Epithelial cell of umbilical artery (primary cell): Measurements from ENCODE around the gene VWA1. TPM values are rescaled to one million over a fixed set of nuclear protein-coding genes. Genes with fewer than 3 reads are reported as not detected.

Source experiments
- total RNA-seq: library from RNA; depleted of rRNA; stranded (reverse); fragments of >200 nt; gene quantifications from 2 replicates; pipeline ENCODE4 v1.2.3, GENCODE V29; 2014

Gene VWA1
- 0.91 and 1.6 TPM in 2 replicates for total RNA-seq

GRCh38 chr1:1435106-1435903 is at the start of gene VWA1:
Gene VWA1 (plus strand): TSS chr1:1435690. CDS start chr1:1435749, 59 bp downstream.

GRCh38 chr1:1399187-1399871 is 36.2 kb upstream of the VWA1 start, which contains the start of gene CCNL2:
Gene CCNL2 (minus strand): TSS chr1:1399335. CDS start chr1:1399306, 29 bp downstream.

GRCh38 chr1:1406821-1407635 is 28.5 kb upstream of the VWA1 start, which contains the start of gene MRPL20:
Gene MRPL20 (minus strand): TSS chr1:1407293. CDS start chr1:1407217, 76 bp downstream.

GRCh38 chr1:1421147-1421906 is 14.2 kb upstream of the VWA1 start, which contains the start of gene ANKRD65:
Gene ANKRD65 (minus strand): TSS chr1:1421276. CDS start chr1:1421005, 271 bp downstream.

GRCh38 chr1:1449099-1449739 is 13.7 kb downstream of the VWA1 start, which contains the start of gene ATAD3C:
Gene ATAD3C (plus strand): TSS chr1:1449689. CDS start chr1:1450684, 995 bp downstream.

GRCh38 chr1:1471389-1472052 is 36.0 kb downstream of the VWA1 start, which contains the start of gene ATAD3B:
Gene ATAD3B (plus strand): TSS chr1:1471765. CDS start chr1:1471885, 120 bp downstream.

Other genes with a start within 250 kb of the VWA1 start
- gene TNFRSF18, start 229.1 kb upstream of the VWA1 start, total RNA-seq: not detected in 2 replicates
- gene TNFRSF4, start 221.5 kb upstream of the VWA1 start, total RNA-seq: 0.61 and 0.65 TPM in 2 replicates
- gene SDF4, start 203.7 kb upstream of the VWA1 start, total RNA-seq: 78.0 and 108 TPM in 2 replicates
- gene B3GALT6, start 203.5 kb upstream of the VWA1 start, total RNA-seq: 20.8 and 35.1 TPM in 2 replicates
- gene C1QTNF12, start 189.0 kb upstream of the VWA1 start, total RNA-seq: 0.32 and 0.76 TPM in 2 replicates
- gene UBE2J2, start 161.8 kb upstream of the VWA1 start, total RNA-seq: 41.3 and 52.3 TPM in 2 replicates
- gene SCNN1D, start 155.3 kb upstream of the VWA1 start, total RNA-seq: 0.32 and 0.46 TPM in 2 replicates
- gene ACAP3, start 127.8 kb upstream of the VWA1 start, total RNA-seq: 13.1 and 23.1 TPM in 2 replicates
- gene PUSL1, start 127.1 kb upstream of the VWA1 start, total RNA-seq: 15.5 and 17.2 TPM in 2 replicates
- gene INTS11, start 111.0 kb upstream of the VWA1 start, total RNA-seq: 41.3 and 52.6 TPM in 2 replicates
- gene CPTP, start 110.9 kb upstream of the VWA1 start, total RNA-seq: 9.0 and 11.4 TPM in 2 replicates
- under 0.01 and 0.30 TPM in 2 replicates for gene TAS1R3, start 104.4 kb upstream of the VWA1 start, total RNA-seq
- gene DVL1, start 86.3 kb upstream of the VWA1 start, total RNA-seq: 39.2 and 48.4 TPM in 2 replicates
- 1.6 and 2.1 TPM in 2 replicates for gene MXRA8, start 77.1 kb upstream of the VWA1 start, total RNA-seq
- 113 and 146 TPM in 2 replicates for gene AURKAIP1, start 60.5 kb upstream of the VWA1 start, total RNA-seq
- gene CCNL2, start 36.4 kb upstream of the VWA1 start, total RNA-seq: 82.2 and 111 TPM in 2 replicates
- gene MRPL20, start 28.4 kb upstream of the VWA1 start, total RNA-seq: 122 and 126 TPM in 2 replicates
- under 0.01 TPM in 1 of 2 replicates, not detected in the other for gene ANKRD65, start 14.4 kb upstream of the VWA1 start, total RNA-seq
- gene ATAD3C, start 14.0 kb downstream of the VWA1 start, total RNA-seq: not detected in 2 replicates
- gene ATAD3B, start 36.1 kb downstream of the VWA1 start, total RNA-seq: 28.1 and 28.3 TPM in 2 replicates
- 39.5 and 49.0 TPM in 2 replicates for gene ATAD3A, start 76.5 kb downstream of the VWA1 start, total RNA-seq
- 2.9 and 4.1 TPM in 2 replicates for gene TMEM240, start 104.9 kb downstream of the VWA1 start, total RNA-seq
- gene SSU72, start 139.2 kb downstream of the VWA1 start, total RNA-seq: 67.0 and 82.2 TPM in 2 replicates
- 0.15 and 0.65 TPM in 2 replicates for gene FNDC10, start 164.4 kb downstream of the VWA1 start, total RNA-seq
- 27.6 and 54.3 TPM in 2 replicates for gene MIB2, start 179.8 kb downstream of the VWA1 start, total RNA-seq
- 0.61 and 0.97 TPM in 2 replicates for gene MMP23B, start 196.5 kb downstream of the VWA1 start, total RNA-seq
- 6.7 and 8.8 TPM in 2 replicates for gene CDK11B, start 223.3 kb downstream of the VWA1 start, total RNA-seq